D721Med (cell line): ENCODE data around the gene MEGF6.
"Not testable (repeated sequence)": the region's sequence is repeated elsewhere in the genome, so short reads cannot be mapped to it uniquely, and the experiment has no call there.

ENCODE experiments used
- DNase-seq: peaks from one replicate; pipeline ENCODE4 v3.0.0; 2011; ENCODE audit warnings: low spot score; ENCODE audit not compliant: insufficient read length
- FAIRE-seq: peaks from 2 replicates; lab custom pipeline; 2011; peaks lifted over from hg19 to GRCh38; lab: Jason Lieb, UNC
- CTCF ChIP-seq: IDR thresholded peaks from 2 replicates; pipeline ENCODE4 v1.5.1; 2012; ENCODE audit warnings: mild to moderate bottlenecking, control low read depth; ENCODE audit not compliant: insufficient read depth; ENCODE audit errors: missing control alignments

The MEGF6 gene

GRCh38 chr1:3626025-3626424 is 14.7 kb upstream of the MEGF6 start:
- DNase-seq (no peak), FAIRE-seq (no peak)
- no peak for TF ChIP-seq CTCF

DNA sequence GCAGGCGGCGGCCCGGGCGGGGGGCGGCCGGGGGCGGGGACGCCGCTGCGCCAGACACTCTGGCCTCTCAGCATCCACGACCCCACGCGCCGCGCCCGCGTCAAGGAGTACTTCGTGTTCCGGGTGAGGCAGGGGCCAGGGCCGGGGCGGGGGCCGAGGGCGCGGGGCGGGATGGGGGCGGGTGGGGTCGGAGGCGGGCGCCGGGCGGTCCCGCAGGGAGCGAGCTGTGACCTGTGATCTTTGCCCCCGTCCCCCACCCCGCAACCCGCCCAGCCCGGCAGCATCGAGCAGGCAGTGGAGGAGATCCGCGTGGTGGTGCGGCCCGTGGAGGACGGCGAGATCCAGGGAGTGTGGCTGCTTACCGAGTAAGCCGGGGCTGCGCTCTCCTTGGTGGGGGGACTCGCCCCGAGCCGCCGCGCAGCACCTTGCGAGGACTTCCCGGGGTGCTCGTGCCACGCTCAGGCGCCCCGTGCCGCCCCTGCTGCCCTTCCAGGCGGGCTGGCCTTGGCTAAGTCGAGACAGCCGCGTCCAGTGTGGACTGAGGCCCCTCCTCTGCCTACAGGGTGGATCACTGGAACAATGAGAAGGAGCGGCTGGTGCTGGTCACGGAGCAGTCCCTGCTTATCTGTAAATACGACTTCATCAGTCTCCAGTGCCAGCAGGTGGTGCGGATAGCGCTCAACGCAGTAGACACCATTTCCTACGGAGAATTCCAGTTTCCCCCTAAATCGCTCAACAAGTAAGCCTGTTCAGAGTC is 14.0 kb upstream of the MEGF6 start:
- no peak for TF ChIP-seq CTCF
- no peak for FAIRE-seq
- no peak for DNase-seq

- DNase-seq (peak; percentile 94), FAIRE-seq (no peak)
- no peak for TF ChIP-seq CTCF
Observed at GRCh38 chr1:3624200-3625136, 13.2 kb upstream of the MEGF6 start, which contains the start of gene TPRG1L. Gene TPRG1L (plus strand): TSS chr1:3625015. CDS start chr1:3625073, 58 bp downstream.

DNA sequence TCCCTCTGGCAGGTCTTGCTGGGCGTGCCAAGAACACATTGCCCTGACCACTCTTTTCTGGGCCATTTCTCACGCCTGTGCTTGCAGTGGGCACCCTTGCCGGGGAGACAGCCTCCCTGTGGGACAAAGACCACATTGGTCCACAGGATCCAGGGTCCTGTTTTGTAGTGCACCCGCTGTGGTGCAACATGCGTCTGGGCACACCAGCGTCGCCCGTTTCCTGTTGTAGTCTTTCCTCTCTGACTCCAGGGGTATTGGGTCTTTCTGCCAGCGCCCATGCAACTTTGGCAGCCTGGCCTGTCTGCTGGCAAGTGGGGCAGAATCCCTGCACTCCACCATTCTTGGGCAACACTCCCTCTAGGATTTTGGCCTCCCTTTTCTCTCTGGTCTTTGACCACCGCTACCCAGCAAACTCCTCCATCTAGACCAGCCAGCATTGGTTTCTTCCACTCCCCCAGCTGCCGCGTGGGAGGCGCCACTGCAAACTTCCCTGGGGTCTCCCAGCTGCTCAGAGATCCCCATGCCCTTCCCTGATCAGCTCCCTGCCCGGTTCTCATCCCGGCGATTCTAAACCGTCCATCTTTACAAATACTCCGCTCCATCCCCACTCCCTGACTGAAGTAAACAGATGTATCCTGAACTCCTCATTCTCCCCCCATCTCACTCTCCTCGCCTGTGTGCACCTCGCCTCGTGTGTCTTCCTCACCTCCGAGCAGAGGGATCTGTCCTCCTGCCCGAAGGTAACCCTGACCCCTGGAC is 12.3 kb upstream of the MEGF6 start:
- DNase-seq (no peak), FAIRE-seq (no peak)
- TF ChIP-seq CTCF, result no peak

DNA sequence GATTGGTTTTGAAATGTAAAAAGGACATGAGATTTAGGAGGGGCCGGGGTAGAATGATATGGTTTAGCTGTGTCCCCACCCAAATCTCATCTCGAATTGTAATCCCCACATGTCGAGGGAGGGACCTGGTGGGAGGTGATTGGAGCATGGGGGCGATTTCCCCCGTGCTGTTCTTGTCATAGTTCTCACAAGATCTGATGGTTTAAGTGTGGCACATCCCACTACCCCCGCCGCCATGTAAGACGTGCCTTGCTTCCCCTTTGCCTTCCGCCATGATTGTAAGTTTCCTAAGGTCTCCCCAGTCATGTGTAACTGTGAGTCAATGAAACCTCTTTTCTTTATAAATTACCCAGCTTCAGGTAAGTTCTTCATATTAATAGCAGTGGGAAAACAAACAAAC is 10.8 kb upstream of the MEGF6 start:
- not testable (repeated sequence) for FAIRE-seq, DNase-seq

GRCh38 chr1:3621151-3621671 is 9.9 kb upstream of the MEGF6 start:
- FAIRE-seq, DNase-seq: not testable (repeated sequence)
- TF ChIP-seq CTCF, result peak; percentile 35

- TF ChIP-seq CTCF, result no peak
- no peak for FAIRE-seq
- no peak for DNase-seq
Observed at GRCh38 chr1:3620708-3621107, 9.4 kb upstream of the MEGF6 start.
